ENCODE results near the gene MON1A.

- TF ChIP-seq, protein P1, sequence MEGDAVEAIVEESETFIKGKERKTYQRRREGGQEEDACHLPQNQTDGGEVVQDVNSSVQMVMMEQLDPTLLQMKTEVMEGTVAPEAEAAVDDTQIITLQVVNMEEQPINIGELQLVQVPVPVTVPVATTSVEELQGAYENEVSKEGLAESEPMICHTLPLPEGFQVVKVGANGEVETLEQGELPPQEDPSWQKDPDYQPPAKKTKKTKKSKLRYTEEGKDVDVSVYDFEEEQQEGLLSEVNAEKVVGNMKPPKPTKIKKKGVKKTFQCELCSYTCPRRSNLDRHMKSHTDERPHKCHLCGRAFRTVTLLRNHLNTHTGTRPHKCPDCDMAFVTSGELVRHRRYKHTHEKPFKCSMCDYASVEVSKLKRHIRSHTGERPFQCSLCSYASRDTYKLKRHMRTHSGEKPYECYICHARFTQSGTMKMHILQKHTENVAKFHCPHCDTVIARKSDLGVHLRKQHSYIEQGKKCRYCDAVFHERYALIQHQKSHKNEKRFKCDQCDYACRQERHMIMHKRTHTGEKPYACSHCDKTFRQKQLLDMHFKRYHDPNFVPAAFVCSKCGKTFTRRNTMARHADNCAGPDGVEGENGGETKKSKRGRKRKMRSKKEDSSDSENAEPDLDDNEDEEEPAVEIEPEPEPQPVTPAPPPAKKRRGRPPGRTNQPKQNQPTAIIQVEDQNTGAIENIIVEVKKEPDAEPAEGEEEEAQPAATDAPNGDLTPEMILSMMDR (IDR thresholded peaks at IDR 0.05 in 2 of 3, conservative IDR thresholded peaks at IDR 0.05 in 1 of 3; ENCODE audit: borderline replicate concordance in 1 of 3, insufficient read depth in 1 of 3, low read depth in 2 of 3, low read length in 2 of 3), result no peak
- TF ChIP-seq POLR2AphosphoS5 (IDR thresholded peaks at IDR 0.05; ENCODE audit: low read depth, low read length), result no peak
- no peak for TF ChIP-seq EZH2phosphoT487 (IDR thresholded peaks at IDR 0.05; ENCODE audit: borderline replicate concordance)
- TF ChIP-seq EZH2 (IDR thresholded peaks at IDR 0.05), result no peak
- no peak for TF ChIP-seq POLR2A (IDR thresholded peaks at IDR 0.05; ENCODE audit: borderline replicate concordance, extremely low read depth, insufficient read depth, insufficient read length)
- TF ChIP-seq SIN3A (IDR thresholded peaks at IDR 0.05; ENCODE audit: low read depth), result no peak
- no peak for TF ChIP-seq ZNF274 (IDR thresholded peaks at IDR 0.05; ENCODE audit: low read depth, low read length)
These were observed 26.9 kb downstream of the MON1A start for GRCh38 chr3:49902511-49903345.
